ENCODE data around the gene PRDX3.
"Not testable (repeated sequence)": the region's sequence is repeated elsewhere in the genome, so short reads cannot be mapped to it uniquely, and the experiment has no call there.

Gene PRDX3

GRCh38 chr10:119161680-119162451 is 16.7 kb downstream of the PRDX3 start:
- DNase-seq: no peak

GRCh38 chr10:119159332-119159731 is 19.3 kb downstream of the PRDX3 start:
- DNase-seq: no peak

- no peak for DNase-seq
Observed at GRCh38 chr10:119153661-119154060, 25.0 kb downstream of the PRDX3 start.

GRCh38 chr10:119153041-119153440 is 25.6 kb downstream of the PRDX3 start:
- no peak for DNase-seq

GRCh38 chr10:119151601-119152000 is 27.0 kb downstream of the PRDX3 start:
- DNase-seq: not testable (repeated sequence)

- no peak for DNase-seq
Observed at GRCh38 chr10:119149729-119150128, 28.9 kb downstream of the PRDX3 start.

GRCh38 chr10:119149157-119149556 is 29.5 kb downstream of the PRDX3 start:
- no peak for DNase-seq

GRCh38 chr10:119143657-119144056 is 35.0 kb downstream of the PRDX3 start:
- no peak for DNase-seq

- no peak for DNase-seq
Observed at GRCh38 chr10:119140603-119141245, 37.9 kb downstream of the PRDX3 start.

- peak in 3 of 4 experiments; percentile 14 to 30 (median 20) for DNase-seq
Observed at GRCh38 chr10:119139464-119140067, 39.0 kb downstream of the PRDX3 start.

- no peak for DNase-seq
Observed at GRCh38 chr10:119138346-119139306, 40.0 kb downstream of the PRDX3 start.

- not testable (repeated sequence) for DNase-seq
Observed at GRCh38 chr10:119137878-119138277, 40.7 kb downstream of the PRDX3 start.

GRCh38 chr10:119136084-119136483 is 42.5 kb downstream of the PRDX3 start:
- DNase-seq: no peak

- DNase-seq: no peak
Observed at GRCh38 chr10:119135513-119135881, 43.1 kb downstream of the PRDX3 start.

- DNase-seq: no peak
Observed at GRCh38 chr10:119133949-119134348, 44.7 kb downstream of the PRDX3 start.

GRCh38 chr10:119132521-119133345 is 45.9 kb downstream of the PRDX3 start:
- no peak for DNase-seq

GRCh38 chr10:119131512-119132240 is 46.9 kb downstream of the PRDX3 start:
- peak in 3 of 4 experiments; percentile 5 to 12 (median 11) for DNase-seq

- no peak for DNase-seq
Observed at GRCh38 chr10:119129721-119130120, 48.9 kb downstream of the PRDX3 start.

- DNase-seq: no peak
Observed at GRCh38 chr10:119125942-119126341, 52.7 kb downstream of the PRDX3 start.

- DNase-seq: no peak
Observed at GRCh38 chr10:119120875-119121274, 57.7 kb downstream of the PRDX3 start.

- DNase-seq: no peak
Observed at GRCh38 chr10:119120413-119120867, 58.2 kb downstream of the PRDX3 start.
